DOHH2 (cell line): ENCODE data around the gene GNAS-AS1.

ENCODE experiments used
- CTCF ChIP-seq: fragments of 200-600 bp; sonication (generic); IDR thresholded peaks from one replicate; pipeline ENCODE4 v1.5.1; 2014; ENCODE audit warnings: antibody characterized with exemption, mild to moderate bottlenecking, low read depth, low read length; ENCODE audit not compliant: poor library complexity, severe bottlenecking
- EZH2phosphoT487 ChIP-seq: fragments of 200-600 bp; sonication (generic); IDR thresholded peaks from 2 replicates; pipeline ENCODE4 v1.6.1; 2017; ENCODE audit warnings: borderline replicate concordance, mild to moderate bottlenecking, antibody characterized with exemption, low read length, moderate library complexity, mixed read lengths

DNA sequence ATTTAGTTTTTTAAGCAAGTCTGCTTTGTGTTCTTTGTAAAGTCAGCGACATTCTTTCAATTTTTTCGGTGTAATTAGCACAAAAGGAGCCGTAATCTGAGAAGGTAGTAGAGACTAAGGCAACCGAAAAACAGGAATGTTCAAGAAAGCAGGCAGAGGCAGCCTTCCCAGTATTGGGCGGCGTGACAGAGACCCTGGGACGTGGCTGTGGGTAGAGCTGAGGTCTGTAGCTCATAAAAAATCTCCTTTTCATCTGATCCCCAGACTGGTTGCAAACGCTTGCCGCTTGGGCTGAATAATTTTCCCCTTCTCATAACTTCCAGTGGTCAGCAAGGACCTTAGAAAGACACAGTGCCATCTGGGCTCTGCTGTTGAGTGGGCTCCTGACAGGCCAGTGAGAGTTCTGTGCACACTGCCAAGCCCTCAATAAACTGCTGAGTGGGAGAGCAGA, 32.6 kb upstream of the GNAS-AS1 start:
- TF ChIP-seq CTCF (no peak), EZH2phosphoT487 (no peak)
